Colonic mucosa (tissue), 4 donors: ENCODE data around the gene PDIA2. TPM values are rescaled to one million over a fixed set of nuclear protein-coding genes. Genes with fewer than 3 reads are reported as not detected.
A peak's percentile ranks its signal among the peaks of the same experiment; 100 is the strongest.

Source experiments
- DNase-seq: peaks from one replicate; pipeline ENCODE4 v3.0.0-alpha.2; 2020
- H3K27ac ChIP-seq: fragments of 200-600 bp; one replicate; pipeline ENCODE4 v1.8.0; 2021
- H3K27me3 ChIP-seq: fragments of 200-600 bp; one replicate; pipeline ENCODE4 v1.8.0; 2021
- H3K36me3 ChIP-seq: fragments of 200-600 bp; one replicate; pipeline ENCODE4 v1.8.0; 2021
- H3K4me1 ChIP-seq: fragments of 200-600 bp; one replicate; pipeline ENCODE4 v1.8.0; 2021; ENCODE audit warnings: mild to moderate bottlenecking
- H3K4me3 ChIP-seq: fragments of 200-600 bp; one replicate; pipeline ENCODE4 v1.8.0; 2021
- H3K9ac ChIP-seq, 2 donors: one replicate each; pipeline ENCODE4 v1.7.0; 2013; ENCODE audit warnings: control low read depth in 2 of 2, low read depth in 2 of 2, low read length in 2 of 2
- H3K9me3 ChIP-seq: fragments of 200-600 bp; one replicate; pipeline ENCODE4 v1.8.0; 2021
- intact Hi-C: fragments of 100-400 bp; cut with DNase I; formaldehyde crosslinking; loops from one replicate; pipeline ENCODE4 v1.14.1; 2022
- total RNA-seq, 2 donors: library from RNA; stranded (reverse); fragmentation: NEBNext Ultra II Directional in 1 of 2; extraction: Animal tissue kit (Norgen Biotek cat#: 25700) in 1 of 2; gene quantifications; one replicate each; pipeline ENCODE4 v1.2.1, GENCODE V29; 2021
- TF ChIP-seq, protein P1 (sequence below): fragments of 200-600 bp; IDR thresholded peaks from one replicate; pipeline ENCODE4 v1.8.0; 2022; ENCODE audit warnings: antibody characterized with exemption, mild to moderate bottlenecking
- donor health status: healthy.
- donor health status: DM: no; HTN: no; CAD: no.
- donor health status: DM: no; HTN: no; CAD: no.

PDIA2 gene
- total RNA-seq, 2 donors from 2014 or later = 1.4 to 2.6 TPM

DNA sequence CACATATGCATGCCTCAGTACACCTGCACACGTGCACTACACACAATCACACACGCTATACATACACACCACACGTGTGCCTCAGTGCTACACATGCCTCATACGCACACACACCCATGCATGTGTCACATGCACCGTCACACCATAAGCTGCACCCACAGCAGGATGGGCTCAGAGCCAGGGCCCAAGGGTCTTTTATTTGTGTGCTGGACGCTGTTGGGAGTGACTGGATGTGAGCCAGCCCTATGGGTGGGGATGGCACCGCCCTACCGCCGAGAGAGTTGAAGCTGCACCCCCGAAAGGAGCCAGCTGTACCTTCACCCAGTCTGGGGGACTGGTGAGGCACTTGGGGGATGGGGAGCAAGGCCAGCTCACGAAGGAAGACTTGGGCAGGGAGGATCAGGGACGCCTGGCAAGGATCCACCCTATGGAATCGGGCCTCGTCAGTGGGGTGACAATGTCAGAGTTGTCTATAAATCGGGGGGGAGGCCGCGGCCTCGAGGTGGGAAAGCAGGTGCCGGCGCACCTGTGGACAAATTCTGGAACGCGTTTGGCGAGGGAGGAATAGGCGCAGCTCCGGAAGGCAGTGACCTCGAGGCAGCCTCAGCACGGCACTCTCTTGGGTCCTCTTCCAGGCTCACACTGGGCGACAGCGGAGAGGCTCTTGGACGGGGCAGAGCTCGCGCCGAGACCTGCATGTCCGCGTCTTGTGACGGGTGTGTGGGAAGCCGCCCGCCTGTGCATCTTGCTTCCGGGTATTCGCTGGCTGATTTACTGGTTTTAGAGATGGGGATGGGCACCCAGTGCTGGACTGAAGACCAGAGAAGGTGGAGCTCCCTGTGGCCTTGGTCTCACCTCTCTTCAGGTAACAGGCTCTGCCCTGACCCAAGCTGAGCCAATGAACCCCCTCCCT lies 14.6 kb upstream of the PDIA2 start:
- peak; percentile 71 for DNase-seq
- peak overlapping the region; percentile 35 to 40 for H3K9ac ChIP-seq
- intact Hi-C loops = no loop called here
- TF ChIP-seq, protein P1, sequence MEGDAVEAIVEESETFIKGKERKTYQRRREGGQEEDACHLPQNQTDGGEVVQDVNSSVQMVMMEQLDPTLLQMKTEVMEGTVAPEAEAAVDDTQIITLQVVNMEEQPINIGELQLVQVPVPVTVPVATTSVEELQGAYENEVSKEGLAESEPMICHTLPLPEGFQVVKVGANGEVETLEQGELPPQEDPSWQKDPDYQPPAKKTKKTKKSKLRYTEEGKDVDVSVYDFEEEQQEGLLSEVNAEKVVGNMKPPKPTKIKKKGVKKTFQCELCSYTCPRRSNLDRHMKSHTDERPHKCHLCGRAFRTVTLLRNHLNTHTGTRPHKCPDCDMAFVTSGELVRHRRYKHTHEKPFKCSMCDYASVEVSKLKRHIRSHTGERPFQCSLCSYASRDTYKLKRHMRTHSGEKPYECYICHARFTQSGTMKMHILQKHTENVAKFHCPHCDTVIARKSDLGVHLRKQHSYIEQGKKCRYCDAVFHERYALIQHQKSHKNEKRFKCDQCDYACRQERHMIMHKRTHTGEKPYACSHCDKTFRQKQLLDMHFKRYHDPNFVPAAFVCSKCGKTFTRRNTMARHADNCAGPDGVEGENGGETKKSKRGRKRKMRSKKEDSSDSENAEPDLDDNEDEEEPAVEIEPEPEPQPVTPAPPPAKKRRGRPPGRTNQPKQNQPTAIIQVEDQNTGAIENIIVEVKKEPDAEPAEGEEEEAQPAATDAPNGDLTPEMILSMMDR = no peak
- peaks cover 3% of the 10 kb centered on the region for H3K4me1 ChIP-seq
- H3K27me3 ChIP-seq = no peaks in the 10 kb centered on the region
- peak overlapping the region; percentile 46 for H3K27ac ChIP-seq
- H3K4me3 ChIP-seq = peak overlapping the region; percentile 9
- no peaks in the 10 kb centered on the region for H3K9me3 ChIP-seq
- H3K36me3 ChIP-seq = no peaks in the 10 kb centered on the region

DNA sequence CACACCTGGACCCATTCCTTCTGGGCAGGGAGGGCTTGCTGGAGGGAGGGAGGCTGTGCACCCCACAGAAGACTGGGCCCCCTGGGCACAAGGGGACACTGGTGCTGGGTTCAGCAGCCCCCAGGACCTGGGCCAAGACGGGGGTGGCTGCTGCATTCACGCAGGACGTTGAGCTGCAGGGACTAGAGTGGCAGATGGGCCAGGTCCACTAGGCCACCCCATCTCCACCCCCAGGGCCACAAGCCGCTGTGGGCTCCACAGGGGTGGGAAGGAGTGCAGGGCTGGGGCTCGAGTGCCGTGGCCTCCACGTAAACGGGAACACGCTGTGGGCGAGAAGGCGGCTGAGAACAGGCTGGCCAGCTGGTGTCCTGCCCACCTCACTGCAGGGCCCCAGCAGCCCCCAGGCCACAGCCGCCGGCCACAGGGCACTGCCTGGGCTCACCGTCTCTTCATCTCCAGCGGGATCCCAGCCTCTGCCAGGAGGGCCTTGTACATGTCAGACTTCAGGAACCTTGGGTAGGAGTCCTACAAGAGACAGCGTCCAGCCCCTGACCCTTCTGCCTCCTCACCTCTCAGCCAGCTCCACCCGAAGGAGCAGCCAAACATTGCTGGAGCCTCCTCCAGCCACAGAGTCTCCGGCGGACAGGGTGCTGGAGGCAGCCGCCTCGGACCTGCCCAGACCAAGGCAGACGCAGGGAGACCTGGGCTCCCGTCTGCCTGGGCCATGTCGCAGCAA lies 13.7 kb upstream of the PDIA2 start:
- no peaks in the 10 kb centered on the region for H3K9me3 ChIP-seq
- DNase-seq = no peak
- TF ChIP-seq, protein P1 = no peak
- intact Hi-C loops = no loop called here
- H3K9ac ChIP-seq = peak overlapping the region in 1 of 2 donors; percentile 35
- H3K4me1 ChIP-seq = peaks cover 3% of the 10 kb centered on the region
- no peak overlapping the region for H3K27ac ChIP-seq
- no peaks in the 10 kb centered on the region for H3K36me3 ChIP-seq
- peak overlapping the region; percentile 9 for H3K4me3 ChIP-seq
- H3K27me3 ChIP-seq = no peaks in the 10 kb centered on the region

DNA sequence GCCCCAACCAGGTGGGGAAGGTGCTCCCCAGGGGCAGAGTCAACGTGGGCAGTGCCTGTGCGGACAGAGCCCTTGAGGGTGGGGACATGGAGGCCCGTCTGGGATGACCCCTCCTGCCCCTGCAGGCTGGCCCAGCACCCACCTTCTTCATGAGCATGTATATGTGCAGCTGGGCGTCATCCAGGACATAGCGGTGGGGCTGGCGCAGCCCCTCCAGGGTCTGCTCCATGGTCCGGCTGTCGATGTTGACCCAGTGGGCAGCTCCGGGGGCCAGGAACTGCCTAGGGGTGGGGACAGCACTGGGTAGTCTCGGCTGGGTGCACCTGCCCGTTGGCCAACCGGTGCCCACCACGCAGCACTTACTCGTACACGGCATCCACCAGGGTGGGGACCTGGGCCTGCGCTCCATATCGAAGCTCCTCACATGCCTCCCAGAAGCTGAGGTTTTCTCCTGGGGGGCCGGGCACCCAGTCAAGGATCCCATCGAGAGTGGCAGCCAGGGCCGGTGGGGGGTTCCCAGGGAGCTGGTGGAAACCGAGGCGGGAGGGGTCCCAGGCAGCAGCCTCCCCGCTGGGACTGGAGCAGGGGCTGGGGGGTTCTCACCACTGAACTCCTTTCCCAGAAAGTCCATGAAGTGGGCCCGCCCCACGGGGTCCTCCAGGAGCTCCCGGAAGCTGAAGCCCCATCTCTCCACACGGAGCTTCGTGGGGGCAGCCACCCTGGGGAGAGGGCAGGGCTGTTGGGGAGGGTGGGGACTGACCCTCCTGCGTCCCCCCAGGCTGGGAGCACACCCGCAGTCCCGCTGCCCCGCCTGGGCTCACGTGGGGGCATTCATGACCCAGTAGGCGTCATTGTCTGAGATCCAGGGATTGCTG lies 12.3 kb upstream of the PDIA2 start:
- H3K9ac ChIP-seq = no peak overlapping the region
- intact Hi-C loops = no loop called here
- DNase-seq = no peak
- H3K9me3 ChIP-seq = no peaks in the 10 kb centered on the region
- H3K27ac ChIP-seq = no peak overlapping the region
- H3K36me3 ChIP-seq = no peaks in the 10 kb centered on the region
- peaks cover 7% of the 10 kb centered on the region for H3K27me3 ChIP-seq
- no peak overlapping the region for H3K4me3 ChIP-seq
- TF ChIP-seq, protein P1 = no peak
- H3K4me1 ChIP-seq = peaks cover 3% of the 10 kb centered on the region

- Histone ChIP-seq H3K27ac (no peak overlapping the region), H3K4me3 (no peak overlapping the region), H3K27me3 (peaks cover 7% of the 10 kb centered on the region), H3K36me3 (no peaks in the 10 kb centered on the region), H3K9me3 (no peaks in the 10 kb centered on the region), H3K4me1 (peaks cover 3% of the 10 kb centered on the region), H3K9ac (no peak overlapping the region)
- TF ChIP-seq, protein P1 = no peak
- intact Hi-C loops = no loop called here
- no peak for DNase-seq
These were observed 10.1 kb upstream of the PDIA2 start for GRCh38 chr16:272633-273546.
